ENCODE results near the gene LZIC.

Gene LZIC

GRCh38 chr1:9942939-9943788 lies at the start of gene LZIC, which contains the start of gene NMNAT1:
TSS of gene LZIC (minus strand) at chr1:9943391. CDS start at chr1:9936619, 6,772 bp downstream.
TSS of gene NMNAT1 (plus strand) at chr1:9943475. CDS start at chr1:9972074, 28,599 bp downstream.
- TF ChIP-seq ZFP3 (CRISPR knock-in tag; IDR thresholded peaks at IDR 0.05) (0 out of 2 replicates have a peak, but pooled peaks have one; percentile 37), POU6F1 (CRISPR knock-in tag; IDR thresholded peaks at IDR 0.05; ENCODE audit: borderline replicate concordance, low read depth) (peak; percentile 35; the same call in 1 of the 2 replicates), RARB (CRISPR knock-in tag; IDR thresholded peaks at IDR 0.05) (no peak), CSDC2 (CRISPR knock-in tag; IDR thresholded peaks at IDR 0.05) (no peak), PATZ1 (CRISPR knock-in tag; IDR thresholded peaks at IDR 0.05; ENCODE audit: borderline replicate concordance) (no peak), SNAI2 (CRISPR knock-in tag; IDR thresholded peaks at IDR 0.05) (no peak)
- peak; percentile 98 for ATAC-seq

GRCh38 chr1:9992910-9993309 lies 49.7 kb upstream of the LZIC start:
- TF ChIP-seq TSHZ2 (CRISPR knock-in tag; IDR thresholded peaks at IDR 0.05) (no peak), ARNTL (CRISPR knock-in tag; IDR thresholded peaks at IDR 0.05; ENCODE audit: borderline replicate concordance, low read depth) (no peak), BACH2 (CRISPR knock-in tag; IDR thresholded peaks at IDR 0.05; ENCODE audit: borderline replicate concordance) (no peak), PATZ1 (CRISPR knock-in tag; IDR thresholded peaks at IDR 0.05; ENCODE audit: borderline replicate concordance) (no peak), CSDC2 (CRISPR knock-in tag; IDR thresholded peaks at IDR 0.05) (no peak), ZNF8 (CRISPR knock-in tag; IDR thresholded peaks at IDR 0.05) (no peak), CREB5 (CRISPR knock-in tag; IDR thresholded peaks at IDR 0.05; ENCODE audit: low read depth) (no peak), ZNF565 (CRISPR knock-in tag; conservative IDR thresholded peaks at IDR 0.05; ENCODE audit: low read depth) (no peak), OSR1 (CRISPR knock-in tag; IDR thresholded peaks at IDR 0.05) (no peak), TCF4 (CRISPR knock-in tag; IDR thresholded peaks at IDR 0.05; ENCODE audit: borderline replicate concordance) (no peak), CSRNP3 (CRISPR knock-in tag; IDR thresholded peaks at IDR 0.05) (no peak), RARB (CRISPR knock-in tag; IDR thresholded peaks at IDR 0.05) (no peak), SNAI2 (CRISPR knock-in tag; IDR thresholded peaks at IDR 0.05) (no peak), PPARA (CRISPR knock-in tag; IDR thresholded peaks at IDR 0.05; ENCODE audit: borderline replicate concordance) (no peak), TOX (CRISPR knock-in tag; IDR thresholded peaks at IDR 0.05; ENCODE audit: borderline replicate concordance) (no peak), POU6F1 (CRISPR knock-in tag; IDR thresholded peaks at IDR 0.05; ENCODE audit: borderline replicate concordance, low read depth) (no peak), GLIS3 (CRISPR knock-in tag; IDR thresholded peaks at IDR 0.05) (no peak), ZC3H10 (CRISPR knock-in tag; IDR thresholded peaks at IDR 0.05) (no peak), ESRRG (CRISPR knock-in tag; IDR thresholded peaks at IDR 0.05) (no peak)
- ATAC-seq, result no peak
